Measurements from ENCODE around the gene WDFY3. TPM values are rescaled to one million over a fixed set of nuclear protein-coding genes. Genes with fewer than 3 reads are reported as not detected.

WDFY3 gene
- total and polyA plus RNA-seq, 2 experiments from 2014 or later, result 8.0 to 89.0 TPM

GRCh38 chr4:84862064-84862463 is 104.4 kb downstream of the WDFY3 start:
- Mint-ChIP-seq H3K4me1 (peaks cover 35% of the 10 kb centered on the region), H3K36me3 (ENCODE audit: low read depth) (peaks cover 12% of the 10 kb centered on the region), H3K4me3 (no peak overlapping the region), H3K27me3 (ENCODE audit: insufficient read depth, low read depth, poor library complexity) (peaks cover 4% of the 10 kb centered on the region), H3K9me3 (no peaks in the 10 kb centered on the region; the same call in 2 of the 3 replicates), H3K27ac (no peak overlapping the region)
- H3K4me1 ChIP-seq (ENCODE audit: insufficient read depth), result peaks cover 11% of the 10 kb centered on the region
- ATAC-seq, result no peak
- H3K9me2 ChIP-seq (ENCODE audit: insufficient read depth), result no peaks in the 10 kb centered on the region
- H3K4me3 ChIP-seq, result no peak overlapping the region
- no peak overlapping the region for H3K27ac ChIP-seq (ENCODE audit: low read depth)
- H2AFZ ChIP-seq, result no peak overlapping the region
- DNase-seq (ENCODE audit: low spot score), result no peak
- no peaks in the 10 kb centered on the region for H3K36me3 ChIP-seq (ENCODE audit: insufficient read depth)
- H3K79me2 ChIP-seq (replicated peaks; ENCODE audit: insufficient read depth), result peaks cover 31% of the 10 kb centered on the region
- no peaks in the 10 kb centered on the region for H3F3A ChIP-seq (replicated peaks; ENCODE audit: low read depth)
- TF ChIP-seq EZH2 (IDR thresholded peaks at IDR 0.05; ENCODE audit: low read depth, unreplicated experiment) (no peak), STAT1 (IDR thresholded peaks at IDR 0.05; ENCODE audit: unreplicated experiment) (no peak), NANOG (IDR thresholded peaks at IDR 0.05; ENCODE audit: borderline replicate concordance) (no peak), ZNF331 (CRISPR knock-in tag; IDR thresholded peaks at IDR 0.05; ENCODE audit: low read depth) (no peak), CREB1 (CRISPR knock-in tag; IDR thresholded peaks at IDR 0.05; ENCODE audit: low read depth) (no peak), JUNB (IDR thresholded peaks at IDR 0.05; ENCODE audit: unreplicated experiment) (no peak), POLR2AphosphoS5 (IDR thresholded peaks at IDR 0.05; ENCODE audit: low read depth) (no peak)
- TF ChIP-seq, protein P1, sequence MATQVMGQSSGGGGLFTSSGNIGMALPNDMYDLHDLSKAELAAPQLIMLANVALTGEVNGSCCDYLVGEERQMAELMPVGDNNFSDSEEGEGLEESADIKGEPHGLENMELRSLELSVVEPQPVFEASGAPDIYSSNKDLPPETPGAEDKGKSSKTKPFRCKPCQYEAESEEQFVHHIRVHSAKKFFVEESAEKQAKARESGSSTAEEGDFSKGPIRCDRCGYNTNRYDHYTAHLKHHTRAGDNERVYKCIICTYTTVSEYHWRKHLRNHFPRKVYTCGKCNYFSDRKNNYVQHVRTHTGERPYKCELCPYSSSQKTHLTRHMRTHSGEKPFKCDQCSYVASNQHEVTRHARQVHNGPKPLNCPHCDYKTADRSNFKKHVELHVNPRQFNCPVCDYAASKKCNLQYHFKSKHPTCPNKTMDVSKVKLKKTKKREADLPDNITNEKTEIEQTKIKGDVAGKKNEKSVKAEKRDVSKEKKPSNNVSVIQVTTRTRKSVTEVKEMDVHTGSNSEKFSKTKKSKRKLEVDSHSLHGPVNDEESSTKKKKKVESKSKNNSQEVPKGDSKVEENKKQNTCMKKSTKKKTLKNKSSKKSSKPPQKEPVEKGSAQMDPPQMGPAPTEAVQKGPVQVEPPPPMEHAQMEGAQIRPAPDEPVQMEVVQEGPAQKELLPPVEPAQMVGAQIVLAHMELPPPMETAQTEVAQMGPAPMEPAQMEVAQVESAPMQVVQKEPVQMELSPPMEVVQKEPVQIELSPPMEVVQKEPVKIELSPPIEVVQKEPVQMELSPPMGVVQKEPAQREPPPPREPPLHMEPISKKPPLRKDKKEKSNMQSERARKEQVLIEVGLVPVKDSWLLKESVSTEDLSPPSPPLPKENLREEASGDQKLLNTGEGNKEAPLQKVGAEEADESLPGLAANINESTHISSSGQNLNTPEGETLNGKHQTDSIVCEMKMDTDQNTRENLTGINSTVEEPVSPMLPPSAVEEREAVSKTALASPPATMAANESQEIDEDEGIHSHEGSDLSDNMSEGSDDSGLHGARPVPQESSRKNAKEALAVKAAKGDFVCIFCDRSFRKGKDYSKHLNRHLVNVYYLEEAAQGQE (IDR thresholded peaks at IDR 0.05; ENCODE audit: unreplicated experiment), result no peak
- H3K27me3 ChIP-seq (ENCODE audit: insufficient read depth), result no peaks in the 10 kb centered on the region
- H4K20me1 ChIP-seq (replicated peaks; ENCODE audit: insufficient read depth), result 0 out of 2 replicates have a peak, but pooled peaks cover 5% of the 10 kb centered on the region
- no peak overlapping the region for H3K4me2 ChIP-seq

DNA sequence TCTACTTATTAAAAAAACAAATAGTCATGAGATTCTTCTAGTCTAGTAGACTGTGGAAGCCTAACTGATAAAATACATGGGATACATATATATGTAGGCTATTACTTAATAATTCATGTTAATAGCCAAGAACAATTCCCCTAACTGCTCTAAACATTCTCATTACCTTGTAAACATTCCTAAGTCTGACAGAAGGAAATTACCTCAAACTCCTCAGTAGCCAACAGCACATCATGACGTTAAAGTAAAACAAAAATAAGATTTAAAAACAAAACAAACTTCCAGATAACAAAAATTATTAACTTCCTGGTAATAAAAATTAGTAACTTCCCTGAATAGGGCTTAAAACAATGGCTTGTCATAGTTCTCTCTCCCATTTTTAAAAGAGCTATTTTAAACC is 109.2 kb downstream of the WDFY3 start:
- no peaks in the 10 kb centered on the region for H3K9me3 Mint-ChIP-seq
- TF ChIP-seq ZNF114 (CRISPR knock-in tag; IDR thresholded peaks at IDR 0.05), result no peak
- TF ChIP-seq EZH2 (IDR thresholded peaks at IDR 0.05; ENCODE audit: low read depth, unreplicated experiment), result no peak
- TF ChIP-seq POLR2AphosphoS5 (IDR thresholded peaks at IDR 0.05; ENCODE audit: low read depth), result no peak
- TF ChIP-seq JUNB (IDR thresholded peaks at IDR 0.05; ENCODE audit: unreplicated experiment), result no peak
- TF ChIP-seq CTCF (conservative IDR thresholded peaks at IDR 0.05; ENCODE audit: low read depth in 2 of 2), result no peak
- TF ChIP-seq, protein P1 (IDR thresholded peaks at IDR 0.05; ENCODE audit: unreplicated experiment), result no peak
- TF ChIP-seq ETS1 (IDR thresholded peaks at IDR 0.05), result no peak
- no peak for TF ChIP-seq STAT1 (IDR thresholded peaks at IDR 0.05; ENCODE audit: unreplicated experiment)
- no peak for TF ChIP-seq CREB1 (CRISPR knock-in tag; IDR thresholded peaks at IDR 0.05; ENCODE audit: low read depth)
- no peak for TF ChIP-seq EZH2phosphoT487 (IDR thresholded peaks at IDR 0.05; ENCODE audit: unreplicated experiment)

More for the DNA sequence above, 109.2 kb downstream of the WDFY3 start:
- no peak overlapping the region for H3K27ac ChIP-seq (ENCODE audit: low read depth)
- no peak overlapping the region for H3K4me3 ChIP-seq
- Mint-ChIP-seq H3K27me3 (ENCODE audit: insufficient read depth, low read depth, poor library complexity) (peaks cover 4% of the 10 kb centered on the region), H3K4me1 (peaks cover 26% of the 10 kb centered on the region), H3K4me3 (no peak overlapping the region), H3K36me3 (ENCODE audit: low read depth) (peaks cover 12% of the 10 kb centered on the region), H3K27ac (no peak overlapping the region; the same call in 1 of the 2 replicates)
- H3K9me2 ChIP-seq (ENCODE audit: insufficient read depth), result no peaks in the 10 kb centered on the region
- H3K79me2 ChIP-seq (replicated peaks; ENCODE audit: insufficient read depth), result peaks cover 13% of the 10 kb centered on the region
- no peak for ATAC-seq
- H3K36me3 ChIP-seq (ENCODE audit: insufficient read depth), result no peaks in the 10 kb centered on the region
- no peaks in the 10 kb centered on the region for H3F3A ChIP-seq (replicated peaks; ENCODE audit: low read depth)
- DNase-seq (ENCODE audit: low spot score), result no peak
- H2AFZ ChIP-seq, result no peak overlapping the region
- peaks cover 6% of the 10 kb centered on the region; the same call in 1 of the 2 replicates for H3K4me1 ChIP-seq (ENCODE audit: insufficient read depth)
- no peaks in the 10 kb centered on the region for H3K27me3 ChIP-seq (ENCODE audit: insufficient read depth)
- H4K20me1 ChIP-seq (replicated peaks; ENCODE audit: insufficient read depth), result 0 out of 2 replicates have a peak, but pooled peaks cover 5% of the 10 kb centered on the region
- H3K4me2 ChIP-seq, result no peak overlapping the region
